PFSK-1 (cell line): ENCODE measurements around the gene LELP1.

ENCODE experiments used
- FOXP2 ChIP-seq: optimal IDR thresholded peaks from 2 replicates; pipeline ENCODE3; 2011; ENCODE audit warnings: borderline replicate concordance, control low read depth, inconsistent platforms; ENCODE audit not compliant: insufficient read depth; ENCODE audit errors: extremely low read length, extremely low read depth
- POLR2AphosphoS5 ChIP-seq: IDR thresholded peaks from 2 replicates; pipeline ENCODE4 v1.6.1; 2012; ENCODE audit warnings: low read depth, mild to moderate bottlenecking, control low read depth, low read length, moderate library complexity
- SIN3A ChIP-seq: IDR thresholded peaks from 2 replicates; pipeline ENCODE4 v1.6.1; 2012; ENCODE audit warnings: mild to moderate bottlenecking, low read length, moderate library complexity, borderline replicate concordance; ENCODE audit not compliant: insufficient read depth
- TAF1 ChIP-seq: IDR thresholded peaks from 2 replicates; pipeline ENCODE4 v1.6.1; 2012; ENCODE audit warnings: low read length, control low read depth, borderline replicate concordance; ENCODE audit not compliant: insufficient read depth
- TF ChIP-seq, protein P1 (sequence below), 2 experiments: IDR thresholded peaks; 2 replicates each; pipeline versions ENCODE4 v1.6.1 to v1.8.0; 2011 to 2012; ENCODE audit warnings: low read depth in 2 of 2, low read length in 2 of 2, control low read depth in 1 of 2, inconsistent platforms in 1 of 2, mild to moderate bottlenecking in 1 of 2, moderate library complexity in 1 of 2; ENCODE audit not compliant: insufficient read depth in 1 of 2

Gene LELP1

DNA sequence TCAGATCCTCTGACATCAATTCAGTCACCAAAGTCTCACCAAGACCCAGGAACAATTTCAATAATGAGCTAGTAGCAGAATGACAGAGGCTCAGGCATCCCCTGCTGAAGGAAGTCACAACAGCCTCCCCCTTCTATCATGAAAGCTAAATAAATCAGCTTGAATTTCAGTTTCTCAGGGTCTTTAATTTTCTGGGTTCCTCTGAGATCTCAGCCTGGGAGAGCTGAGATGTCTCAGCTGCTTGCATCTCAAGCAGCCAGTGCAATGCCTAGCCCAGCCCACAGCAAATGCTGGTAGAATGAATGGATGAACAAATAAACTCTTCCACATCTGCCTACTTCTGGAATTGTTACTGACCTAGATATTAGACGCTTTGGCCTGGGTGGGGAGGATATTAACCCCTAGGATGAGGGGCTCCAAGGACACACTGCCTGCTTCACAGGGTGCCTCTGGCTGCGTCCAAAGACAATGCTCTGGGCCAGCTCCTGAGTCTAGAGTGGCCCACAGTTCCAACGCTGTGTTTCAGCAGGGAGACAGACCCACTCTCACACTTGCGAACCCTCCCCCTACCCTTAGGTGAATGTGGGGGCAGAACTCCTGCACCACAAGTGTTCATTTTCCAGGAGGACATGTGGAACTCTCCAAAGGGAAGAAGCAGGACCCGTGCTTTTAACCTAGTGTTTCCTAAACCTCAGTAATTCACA, 45.1 kb downstream of the LELP1 start:
- TF ChIP-seq POLR2AphosphoS5 (no peak), SIN3A (no peak), TAF1 (no peak), FOXP2 (no peak)
- TF ChIP-seq, protein P1, sequence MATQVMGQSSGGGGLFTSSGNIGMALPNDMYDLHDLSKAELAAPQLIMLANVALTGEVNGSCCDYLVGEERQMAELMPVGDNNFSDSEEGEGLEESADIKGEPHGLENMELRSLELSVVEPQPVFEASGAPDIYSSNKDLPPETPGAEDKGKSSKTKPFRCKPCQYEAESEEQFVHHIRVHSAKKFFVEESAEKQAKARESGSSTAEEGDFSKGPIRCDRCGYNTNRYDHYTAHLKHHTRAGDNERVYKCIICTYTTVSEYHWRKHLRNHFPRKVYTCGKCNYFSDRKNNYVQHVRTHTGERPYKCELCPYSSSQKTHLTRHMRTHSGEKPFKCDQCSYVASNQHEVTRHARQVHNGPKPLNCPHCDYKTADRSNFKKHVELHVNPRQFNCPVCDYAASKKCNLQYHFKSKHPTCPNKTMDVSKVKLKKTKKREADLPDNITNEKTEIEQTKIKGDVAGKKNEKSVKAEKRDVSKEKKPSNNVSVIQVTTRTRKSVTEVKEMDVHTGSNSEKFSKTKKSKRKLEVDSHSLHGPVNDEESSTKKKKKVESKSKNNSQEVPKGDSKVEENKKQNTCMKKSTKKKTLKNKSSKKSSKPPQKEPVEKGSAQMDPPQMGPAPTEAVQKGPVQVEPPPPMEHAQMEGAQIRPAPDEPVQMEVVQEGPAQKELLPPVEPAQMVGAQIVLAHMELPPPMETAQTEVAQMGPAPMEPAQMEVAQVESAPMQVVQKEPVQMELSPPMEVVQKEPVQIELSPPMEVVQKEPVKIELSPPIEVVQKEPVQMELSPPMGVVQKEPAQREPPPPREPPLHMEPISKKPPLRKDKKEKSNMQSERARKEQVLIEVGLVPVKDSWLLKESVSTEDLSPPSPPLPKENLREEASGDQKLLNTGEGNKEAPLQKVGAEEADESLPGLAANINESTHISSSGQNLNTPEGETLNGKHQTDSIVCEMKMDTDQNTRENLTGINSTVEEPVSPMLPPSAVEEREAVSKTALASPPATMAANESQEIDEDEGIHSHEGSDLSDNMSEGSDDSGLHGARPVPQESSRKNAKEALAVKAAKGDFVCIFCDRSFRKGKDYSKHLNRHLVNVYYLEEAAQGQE (IDR thresholded peaks at IDR 0.05; ENCODE audit: insufficient read depth in 1 of 2, low read depth in 2 of 2, low read length in 2 of 2): no peak

DNA sequence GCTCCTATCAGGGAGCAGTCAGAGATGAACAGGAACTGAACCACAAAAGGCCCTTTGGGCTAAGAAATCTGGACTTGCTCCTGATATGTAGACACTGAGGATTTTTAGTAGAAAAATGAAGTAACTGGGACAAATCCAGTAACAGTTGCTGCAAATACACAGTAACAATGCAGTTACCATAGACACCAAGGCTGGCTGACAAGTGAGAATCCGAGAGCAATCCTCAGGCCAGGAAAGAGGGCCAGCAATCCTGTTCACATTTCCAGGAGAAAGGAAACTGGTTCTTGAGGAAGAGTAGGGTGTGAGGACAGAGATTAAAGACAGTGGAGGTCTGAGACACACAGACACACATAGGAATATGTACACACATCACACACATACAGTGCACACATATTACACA, 46.9 kb downstream of the LELP1 start:
- TF ChIP-seq, protein P1 (IDR thresholded peaks at IDR 0.05; ENCODE audit: insufficient read depth in 1 of 2, low read depth in 2 of 2, low read length in 2 of 2): no peak

DNA sequence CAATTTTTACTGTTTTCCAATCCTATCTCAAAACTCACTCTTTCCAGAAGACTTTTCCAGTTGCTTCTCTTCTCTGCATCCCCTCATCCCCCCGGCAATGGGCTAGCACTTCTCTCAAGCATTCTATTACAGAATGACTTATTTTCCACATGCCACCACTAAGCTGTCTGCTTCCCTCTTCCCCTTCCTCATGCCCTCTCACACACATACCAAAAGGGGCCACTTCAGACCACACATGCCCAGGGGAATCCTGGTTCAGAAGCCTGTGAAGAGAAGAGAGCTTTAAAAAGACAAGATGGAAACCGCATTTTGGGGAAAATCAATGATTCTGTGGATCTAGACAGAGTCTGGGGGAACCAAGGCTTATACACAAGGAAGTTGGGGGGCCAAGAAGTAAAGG, 47.9 kb downstream of the LELP1 start:
- TF ChIP-seq FOXP2 (no peak), POLR2AphosphoS5 (no peak), TAF1 (no peak), SIN3A (no peak)
- TF ChIP-seq, protein P1 (IDR thresholded peaks at IDR 0.05; ENCODE audit: insufficient read depth in 1 of 2, low read depth in 2 of 2, low read length in 2 of 2): no peak

DNA sequence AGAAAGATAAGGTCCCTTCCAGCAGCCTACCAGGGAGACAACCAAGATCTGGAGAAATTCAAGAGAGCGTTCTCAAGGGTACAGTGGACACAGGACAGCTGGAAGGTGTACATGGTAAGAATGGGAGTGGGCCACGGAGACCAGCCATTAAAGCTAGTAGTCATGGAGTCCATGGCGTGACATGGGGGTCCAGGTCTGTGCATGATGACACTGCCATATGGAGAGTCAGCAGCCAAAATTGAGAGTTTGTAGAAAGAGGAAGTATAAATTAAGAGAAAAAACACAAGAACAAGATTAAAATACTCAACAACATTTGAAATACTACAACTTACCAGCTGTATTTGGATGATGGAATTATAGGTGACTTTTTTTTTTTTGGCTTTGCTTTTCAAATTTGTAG, 48.3 kb downstream of the LELP1 start:
- TF ChIP-seq, protein P1 (IDR thresholded peaks at IDR 0.05; ENCODE audit: insufficient read depth in 1 of 2, low read depth in 2 of 2, low read length in 2 of 2): no peak
- TF ChIP-seq SIN3A (no peak), TAF1 (no peak), FOXP2 (no peak), POLR2AphosphoS5 (no peak)

DNA sequence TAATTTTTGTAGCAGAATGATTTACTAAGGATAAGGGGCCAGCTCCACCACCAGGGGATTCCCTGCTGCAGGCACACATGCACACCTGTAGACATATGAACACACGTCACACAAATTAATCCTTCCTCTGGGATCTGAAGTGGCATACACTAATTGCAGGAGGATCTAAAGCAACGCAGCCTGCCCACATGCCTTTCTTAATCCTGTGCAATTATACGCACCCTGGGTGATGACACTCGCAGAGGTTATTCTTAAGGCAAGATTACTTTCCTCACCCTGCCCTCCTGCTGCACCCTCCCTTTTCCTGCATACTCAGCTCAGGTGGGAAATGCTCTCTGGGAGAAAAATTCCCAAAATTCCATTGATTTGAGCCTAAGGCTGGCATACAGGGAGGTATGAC, 48.8 kb downstream of the LELP1 start:
- TF ChIP-seq POLR2AphosphoS5 (no peak), FOXP2 (no peak), TAF1 (no peak), SIN3A (no peak)
- TF ChIP-seq, protein P1 (IDR thresholded peaks at IDR 0.05; ENCODE audit: insufficient read depth in 1 of 2, low read depth in 2 of 2, low read length in 2 of 2): no peak
